ENCODE results near the gene PATE2.

Gene PATE2

DNA sequence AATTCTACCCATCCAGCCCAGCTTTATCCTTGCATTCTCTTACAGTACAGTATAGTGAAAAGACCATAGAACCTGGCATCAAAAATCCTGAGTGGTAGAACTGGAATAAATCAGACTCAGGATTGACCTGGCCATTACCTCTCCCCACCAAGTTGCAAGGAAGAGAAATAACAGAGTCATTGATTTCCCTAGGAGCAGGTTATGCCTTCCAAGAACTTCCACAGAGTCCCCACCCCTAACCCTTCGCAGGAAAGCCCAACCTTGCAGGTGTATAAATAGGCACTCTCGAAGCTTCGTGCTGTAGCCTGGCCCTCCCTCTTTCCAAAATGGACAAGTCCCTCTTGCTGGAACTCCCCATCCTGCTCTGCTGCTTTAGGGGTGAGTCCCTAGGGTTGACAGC, 32.6 kb downstream of the PATE2 start, which contains the start of gene PATE1:
Gene PATE1, plus strand, starts transcription at position 301 of the 400 bp plus-strand sequence. Its CDS starts 26 bp downstream, at position 327.
- no peaks in the 10 kb centered on the region for H3K36me3 ChIP-seq (ENCODE audit: control insufficient read depth, low read length)
- H3K9me2 ChIP-seq (replicated peaks; ENCODE audit: control insufficient read depth, low read length): no peaks in the 10 kb centered on the region
- no peaks in the 10 kb centered on the region for H3F3A ChIP-seq (ENCODE audit: control insufficient read depth, insufficient read depth)
- H3K9me3 ChIP-seq (ENCODE audit: control insufficient read depth, insufficient read depth, low read length): no peaks in the 10 kb centered on the region
- TF ChIP-seq, protein P1, sequence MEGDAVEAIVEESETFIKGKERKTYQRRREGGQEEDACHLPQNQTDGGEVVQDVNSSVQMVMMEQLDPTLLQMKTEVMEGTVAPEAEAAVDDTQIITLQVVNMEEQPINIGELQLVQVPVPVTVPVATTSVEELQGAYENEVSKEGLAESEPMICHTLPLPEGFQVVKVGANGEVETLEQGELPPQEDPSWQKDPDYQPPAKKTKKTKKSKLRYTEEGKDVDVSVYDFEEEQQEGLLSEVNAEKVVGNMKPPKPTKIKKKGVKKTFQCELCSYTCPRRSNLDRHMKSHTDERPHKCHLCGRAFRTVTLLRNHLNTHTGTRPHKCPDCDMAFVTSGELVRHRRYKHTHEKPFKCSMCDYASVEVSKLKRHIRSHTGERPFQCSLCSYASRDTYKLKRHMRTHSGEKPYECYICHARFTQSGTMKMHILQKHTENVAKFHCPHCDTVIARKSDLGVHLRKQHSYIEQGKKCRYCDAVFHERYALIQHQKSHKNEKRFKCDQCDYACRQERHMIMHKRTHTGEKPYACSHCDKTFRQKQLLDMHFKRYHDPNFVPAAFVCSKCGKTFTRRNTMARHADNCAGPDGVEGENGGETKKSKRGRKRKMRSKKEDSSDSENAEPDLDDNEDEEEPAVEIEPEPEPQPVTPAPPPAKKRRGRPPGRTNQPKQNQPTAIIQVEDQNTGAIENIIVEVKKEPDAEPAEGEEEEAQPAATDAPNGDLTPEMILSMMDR (IDR thresholded peaks at IDR 0.05; ENCODE audit: low read depth, low read length, poor library complexity, severe bottlenecking): no peak
- TF ChIP-seq EZH2phosphoT487 (IDR thresholded peaks at IDR 0.05; ENCODE audit: borderline replicate concordance, low read length): no peak
- peaks cover 26% of the 10 kb centered on the region; the same call in 1 of the 2 replicates for H3K27me3 ChIP-seq (ENCODE audit: control insufficient read depth, low read length)
- H3K4me1 ChIP-seq (ENCODE audit: control insufficient read depth, low read length): no peaks in the 10 kb centered on the region
- no peak within 1 kb of the TSS for H3K27ac ChIP-seq (ENCODE audit: low read depth, low read length)
- no peaks in the 10 kb centered on the region for H4K20me1 ChIP-seq (ENCODE audit: control insufficient read depth, insufficient read depth, low read depth, low read length)
- H3K79me2 ChIP-seq (ENCODE audit: control insufficient read depth, low read length): no peaks in the 10 kb centered on the region
- H3K4me3 ChIP-seq (ENCODE audit: low read length): no peak within 1 kb of the TSS
- no peak within 1 kb of the TSS for H3K4me2 ChIP-seq (ENCODE audit: low read length)

GRCh38 chr11:125743681-125744080, 34.9 kb downstream of the PATE2 start:
- H3K9me2 ChIP-seq (replicated peaks; ENCODE audit: control insufficient read depth, low read length): no peaks in the 10 kb centered on the region
- no peaks in the 10 kb centered on the region for H3K9me3 ChIP-seq (ENCODE audit: control insufficient read depth, insufficient read depth, low read length)
- H3K4me3 ChIP-seq (ENCODE audit: low read length): no peak overlapping the region
- peaks cover 25% of the 10 kb centered on the region; the same call in 1 of the 2 replicates for H3K27me3 ChIP-seq (ENCODE audit: control insufficient read depth, low read length)
- no peaks in the 10 kb centered on the region for H3K79me2 ChIP-seq (ENCODE audit: control insufficient read depth, low read length)
- H4K20me1 ChIP-seq (ENCODE audit: control insufficient read depth, insufficient read depth, low read depth, low read length): no peaks in the 10 kb centered on the region
- H3K4me1 ChIP-seq (ENCODE audit: control insufficient read depth, low read length): no peaks in the 10 kb centered on the region
- TF ChIP-seq, protein P1 (IDR thresholded peaks at IDR 0.05; ENCODE audit: low read depth, low read length, poor library complexity, severe bottlenecking): no peak
- TF ChIP-seq EZH2phosphoT487 (IDR thresholded peaks at IDR 0.05; ENCODE audit: borderline replicate concordance, low read length): no peak
- H3K4me2 ChIP-seq (ENCODE audit: low read length): no peak overlapping the region
- no peak overlapping the region for H3K27ac ChIP-seq (ENCODE audit: low read depth, low read length)
- no peaks in the 10 kb centered on the region for H3F3A ChIP-seq (ENCODE audit: control insufficient read depth, insufficient read depth)
- no peaks in the 10 kb centered on the region for H3K36me3 ChIP-seq (ENCODE audit: control insufficient read depth, low read length)

- H3K4me1 ChIP-seq (ENCODE audit: control insufficient read depth, low read length): no peaks in the 10 kb centered on the region
- H3K9me2 ChIP-seq (replicated peaks; ENCODE audit: control insufficient read depth, low read length): no peaks in the 10 kb centered on the region
- peaks cover 27% of the 10 kb centered on the region; the same call in 1 of the 2 replicates for H3K27me3 ChIP-seq (ENCODE audit: control insufficient read depth, low read length)
- H3K4me2 ChIP-seq (ENCODE audit: low read length): no peak overlapping the region
- H3K27ac ChIP-seq (ENCODE audit: low read depth, low read length): no peak overlapping the region
- no peaks in the 10 kb centered on the region for H4K20me1 ChIP-seq (ENCODE audit: control insufficient read depth, insufficient read depth, low read depth, low read length)
- no peak overlapping the region for H3K4me3 ChIP-seq (ENCODE audit: low read length)
- H3K79me2 ChIP-seq (ENCODE audit: control insufficient read depth, low read length): no peaks in the 10 kb centered on the region
- no peaks in the 10 kb centered on the region for H3K36me3 ChIP-seq (ENCODE audit: control insufficient read depth, low read length)
- TF ChIP-seq, protein P1 (IDR thresholded peaks at IDR 0.05; ENCODE audit: low read depth, low read length, poor library complexity, severe bottlenecking): no peak
- TF ChIP-seq EZH2phosphoT487 (IDR thresholded peaks at IDR 0.05; ENCODE audit: borderline replicate concordance, low read length): no peak
- H3K9me3 ChIP-seq (ENCODE audit: control insufficient read depth, insufficient read depth, low read length): no peaks in the 10 kb centered on the region
- no peaks in the 10 kb centered on the region for H3F3A ChIP-seq (ENCODE audit: control insufficient read depth, insufficient read depth)
Measured at GRCh38 chr11:125740617-125741016, 38.0 kb downstream of the PATE2 start.

All from DOHH2 (cell line).